ENCODE measurements around the gene ARSA. TPM values are rescaled to one million over a fixed set of nuclear protein-coding genes. Genes with fewer than 3 reads are reported as not detected.
A peak's percentile ranks its signal among the peaks of the same experiment; 100 is the strongest.
"Not testable (repeated sequence)": the region's sequence is repeated elsewhere in the genome, so short reads cannot be mapped to it uniquely, and the experiment has no call there.

Gene ARSA
- total RNA-seq, 6 donors from 2014 or later = 29.8 to 99.0 (median 59.2) TPM

- Histone ChIP-seq H3K4me3 (peak overlapping the region in 1 of 4 donors; percentile 13), H3K9me3 (no peaks in the 10 kb centered on the region), H3K27me3 (peaks cover 0 to 3% (median 1%) of the 10 kb centered on the region in 4 donors), H3K27ac (peak overlapping the region; percentile 65 to 80 (median 78)), H3K36me3 (no peaks in the 10 kb centered on the region), H3K4me1 (peaks cover 15 to 17% (median 16%) of the 10 kb centered on the region in 4 donors)
- TF ChIP-seq EP300 (IDR thresholded peaks at IDR 0.05) (no peak), CTCF (IDR thresholded peaks at IDR 0.05) (peak in 4 of 6 experiments; percentile 20 to 45 (median 35))
- DNase-seq (peak; percentile 38 to 77), ATAC-seq (ENCODE audit: low FRiP score in 2 of 2) (peak; percentile 55 to 76)
- WGBS, 2 donors = 12 to 24% methylated on average over 14 to 17 of the region's 17 CpGs
Measured at GRCh38 chr22:50641696-50642607, 14.0 kb upstream of the ARSA start.

GRCh38 chr22:50640857-50641647, 13.1 kb upstream of the ARSA start:
- Histone ChIP-seq H3K4me3 (peak overlapping the region in 1 of 4 donors; percentile 13), H3K27ac (peak overlapping the region; percentile 65 to 80 (median 78)), H3K36me3 (no peaks in the 10 kb centered on the region), H3K4me1 (peaks cover 15 to 17% (median 16%) of the 10 kb centered on the region in 4 donors), H3K9me3 (no peaks in the 10 kb centered on the region), H3K27me3 (peaks cover 0 to 3% (median 1%) of the 10 kb centered on the region in 4 donors)
- 58 to 71% methylated on average over 11 to 15 of the region's 15 CpGs for WGBS, 2 donors
- TF ChIP-seq EP300 (IDR thresholded peaks at IDR 0.05) (peak in 2 of 4 donors; percentile 45 to 50), POLR2AphosphoS5 (IDR thresholded peaks at IDR 0.05) (peak; percentile 38 to 47), CTCF (IDR thresholded peaks at IDR 0.05) (no peak), POLR2A (IDR thresholded peaks at IDR 0.05) (no peak)
- DNase-seq (no peak), ATAC-seq (ENCODE audit: low FRiP score in 2 of 2) (peak; percentile 8 to 34)

GRCh38 chr22:50640296-50640695, 12.3 kb upstream of the ARSA start:
- Histone ChIP-seq H3K4me1 (peaks cover 15 to 17% (median 16%) of the 10 kb centered on the region in 4 donors), H3K27ac (peak overlapping the region in 2 of 4 donors; percentile 37 to 77)
- H3K9me3 ChIP-seq; H3K4me3 ChIP-seq; H3K27me3 ChIP-seq; H3K36me3 ChIP-seq; DNase-seq; ATAC-seq (ENCODE audit: low FRiP score in 2 of 2): not testable (repeated sequence)
- WGBS, 2 donors = 94 to 95% methylated on average over 12 of the region's 12 CpGs

GRCh38 chr22:50635591-50635990, 7.6 kb upstream of the ARSA start:
- WGBS, 2 donors = 95% methylated on average over 10 to 11 of the region's 11 CpGs
- DNase-seq = peak in 1 of 2 donors; percentile 45

More at GRCh38 chr22:50635591-50635990, 7.6 kb upstream of the ARSA start:
- TF ChIP-seq EP300 (IDR thresholded peaks at IDR 0.05) (no peak), POLR2A (IDR thresholded peaks at IDR 0.05) (no peak), CTCF (IDR thresholded peaks at IDR 0.05) (no peak), POLR2AphosphoS5 (IDR thresholded peaks at IDR 0.05) (no peak)
- H3K27me3 ChIP-seq = no peaks in the 10 kb centered on the region
- no peak overlapping the region for H3K27ac ChIP-seq
- H3K4me1 ChIP-seq = peaks cover 0 to 4% (median 0%) of the 10 kb centered on the region in 4 donors
- H3K36me3 ChIP-seq = no peaks in the 10 kb centered on the region
- H3K4me3 ChIP-seq = no peak overlapping the region
- no peak for ATAC-seq (ENCODE audit: low FRiP score in 2 of 2)
- H3K9me3 ChIP-seq = no peaks in the 10 kb centered on the region

Data from upper lobe of left lung (tissue), 6 donors.